Kidney tubule cell (primary cell): ENCODE results near the gene COTL1.
A peak's percentile ranks its signal among the peaks of the same experiment; 100 is the strongest.

Experiments
- DNase-seq: peaks from one replicate; pipeline ENCODE4 v3.0.0-alpha.2; 2018; ENCODE audit warnings: low spot score

Gene COTL1

DNA sequence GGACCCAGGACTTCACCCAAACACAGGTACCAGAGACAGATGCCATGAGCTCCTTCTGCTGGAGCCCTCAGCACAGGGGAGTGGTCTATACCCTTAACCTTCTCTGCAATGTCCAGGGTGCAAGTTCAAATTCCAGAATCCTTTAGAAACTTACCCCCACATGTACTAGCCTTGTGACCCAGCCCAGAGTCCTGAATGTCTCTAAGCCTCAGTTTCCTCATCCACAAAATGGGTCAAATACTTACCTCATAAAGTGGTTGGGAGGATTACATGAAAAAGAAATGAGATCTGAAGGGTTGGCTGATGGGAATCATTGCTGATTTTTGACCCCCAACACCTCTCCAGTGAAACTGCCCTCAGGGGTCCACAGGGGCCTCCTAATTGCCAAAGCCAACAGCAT is 21.7 kb downstream of the COTL1 start:
- no peak for DNase-seq

DNA sequence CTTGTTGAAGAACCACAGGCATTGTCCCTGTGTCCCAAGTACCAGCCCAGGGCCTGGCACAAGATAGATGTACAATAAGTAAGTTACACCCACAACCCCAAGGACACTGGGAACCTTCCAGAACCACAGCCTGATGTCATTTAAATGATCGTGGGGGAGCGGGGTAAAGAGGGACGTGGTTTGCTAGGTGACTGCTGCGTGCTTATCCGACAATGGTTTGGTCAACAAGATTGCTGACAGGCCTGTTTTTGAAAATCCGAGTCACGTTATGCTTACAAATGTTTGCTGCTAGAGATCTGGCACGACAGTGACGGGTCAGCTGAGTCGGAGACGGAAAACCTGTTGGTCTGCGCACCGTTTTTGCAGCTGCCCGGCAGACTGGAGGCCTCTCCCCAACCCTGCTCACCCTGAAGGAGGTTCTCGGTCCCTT is 22.8 kb downstream of the COTL1 start:
- peak; percentile 16 for DNase-seq

DNA sequence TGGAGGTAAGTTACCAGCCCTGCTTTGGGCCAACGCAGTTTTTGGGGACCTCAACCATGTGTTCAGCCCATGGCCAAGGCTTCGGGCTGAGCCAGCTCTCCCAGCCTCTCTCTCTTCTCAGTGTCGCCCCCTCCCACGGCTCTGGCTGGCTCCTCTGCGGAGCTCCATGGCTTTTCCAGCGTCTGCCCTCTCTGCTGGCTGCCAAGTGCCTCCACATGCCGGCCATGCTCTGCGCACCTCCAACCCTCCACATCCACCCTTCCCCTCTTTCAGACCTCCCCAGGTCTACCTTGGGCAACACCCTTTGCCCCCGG is 23.2 kb downstream of the COTL1 start:
- no peak for DNase-seq

DNA sequence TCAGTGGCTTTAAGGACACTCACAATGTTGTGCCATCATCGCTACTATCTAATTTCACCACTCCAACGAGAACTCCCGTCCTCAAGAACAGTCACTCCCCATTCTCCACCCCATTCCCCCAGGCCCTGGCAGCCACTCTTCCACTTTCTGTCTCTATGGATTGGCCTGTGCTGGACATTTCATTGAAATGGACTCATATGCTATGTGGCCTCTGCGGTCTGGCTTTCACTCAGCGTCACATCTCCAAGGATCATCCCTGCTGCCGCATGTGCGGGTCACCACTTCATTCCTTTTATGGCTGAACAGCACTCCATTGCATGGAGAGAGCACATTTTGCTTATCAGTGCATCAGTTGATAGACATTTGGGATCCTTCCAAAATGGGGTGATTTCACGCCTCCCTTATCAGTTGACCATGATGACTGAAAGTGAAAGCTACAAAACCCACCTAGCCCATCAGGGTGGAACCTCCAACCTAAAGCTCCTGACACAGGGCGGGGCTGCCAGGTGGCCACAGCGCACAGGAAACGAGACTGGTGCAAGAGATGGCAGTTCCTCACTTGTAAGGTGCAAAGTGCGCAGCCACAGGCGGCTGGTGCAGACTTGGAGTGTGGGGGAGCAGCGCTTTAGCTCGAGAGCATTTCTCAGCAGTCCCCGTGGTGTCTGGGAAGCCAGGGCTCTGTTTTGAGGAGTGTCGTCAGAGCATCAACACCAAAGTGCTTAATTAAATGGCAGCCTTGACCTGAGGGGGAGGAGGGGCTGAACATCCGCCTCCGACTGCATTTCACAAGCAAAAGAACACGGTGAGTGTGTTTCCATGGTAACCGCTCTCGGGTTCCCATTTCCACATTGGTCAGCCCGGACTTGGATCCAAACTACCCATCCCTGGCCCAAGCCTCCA is 23.8 kb downstream of the COTL1 start:
- DNase-seq: peak; percentile 31

DNA sequence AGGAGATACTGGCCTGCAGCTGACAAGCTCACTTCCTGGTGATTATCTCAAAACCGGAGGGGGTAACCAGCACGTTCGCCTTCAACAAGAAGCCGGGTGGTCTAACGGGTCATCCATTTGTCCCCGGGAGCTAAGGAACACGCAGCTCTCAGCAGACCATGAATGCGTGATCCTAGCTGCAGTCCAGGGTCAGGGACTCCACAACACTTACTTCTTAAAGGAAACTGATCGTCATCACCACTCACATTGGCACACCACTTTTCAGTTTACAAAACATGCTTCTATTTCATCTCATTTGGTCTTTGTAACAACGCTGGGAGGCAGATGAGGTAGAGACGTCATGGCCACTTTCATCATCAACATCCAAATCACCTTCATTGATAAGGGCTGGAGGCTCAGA is 25.2 kb downstream of the COTL1 start:
- DNase-seq: no peak

DNA sequence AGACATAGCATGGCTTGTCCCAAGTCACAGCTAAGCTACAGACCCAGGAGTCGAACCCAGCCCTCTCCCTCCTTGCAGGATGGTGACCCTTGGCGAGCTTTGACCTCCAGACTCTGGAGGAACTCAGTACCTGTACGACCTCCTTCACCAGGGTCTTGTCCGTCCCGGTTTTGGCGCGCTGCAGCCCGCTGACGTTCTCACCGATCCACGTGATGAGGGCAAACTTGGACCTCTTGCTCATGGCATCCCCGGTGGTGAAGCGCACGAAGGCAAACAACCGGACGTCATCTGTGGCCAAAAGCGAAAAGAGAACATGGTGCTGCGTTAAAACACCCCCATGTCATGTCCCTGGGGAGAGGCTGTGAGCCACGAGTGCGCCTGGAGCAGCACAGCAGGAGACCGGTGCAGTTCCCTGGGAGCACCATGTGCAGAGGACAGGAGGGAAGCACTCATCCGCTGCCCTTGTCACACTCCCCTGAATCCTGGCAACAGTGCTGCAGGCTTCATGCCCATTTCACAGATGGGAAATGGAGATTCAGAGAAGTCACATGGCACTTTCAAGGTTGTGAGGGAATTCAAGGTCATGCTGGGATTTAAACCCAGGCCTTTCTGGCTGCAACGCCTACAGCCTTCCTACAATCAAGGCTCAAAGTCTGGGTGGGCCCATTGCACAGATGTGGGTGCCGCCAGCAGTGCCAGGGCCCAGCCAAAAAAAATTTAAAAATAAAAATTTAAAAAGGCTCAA is 27.7 kb downstream of the COTL1 start:
- no peak for DNase-seq

DNA sequence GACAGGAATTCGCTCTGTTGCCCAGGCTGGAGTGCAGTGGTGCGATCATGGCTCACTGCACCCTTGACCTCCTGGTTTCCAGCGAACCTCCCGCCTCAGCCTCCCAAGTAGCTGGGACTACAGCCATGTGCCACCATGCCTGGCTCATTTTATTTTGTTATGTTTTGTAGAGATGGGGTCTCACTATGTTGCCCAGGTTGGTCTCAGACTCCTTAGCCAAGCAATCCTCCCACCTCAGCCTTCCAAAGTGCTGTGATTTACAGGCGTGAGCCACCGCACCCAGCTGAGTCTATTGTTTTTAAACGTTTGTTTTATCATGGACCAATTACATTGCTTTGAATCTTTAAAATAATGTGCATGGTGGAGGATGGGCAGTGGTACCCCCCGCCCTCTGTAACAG is 28.9 kb downstream of the COTL1 start:
- DNase-seq: no peak

DNA sequence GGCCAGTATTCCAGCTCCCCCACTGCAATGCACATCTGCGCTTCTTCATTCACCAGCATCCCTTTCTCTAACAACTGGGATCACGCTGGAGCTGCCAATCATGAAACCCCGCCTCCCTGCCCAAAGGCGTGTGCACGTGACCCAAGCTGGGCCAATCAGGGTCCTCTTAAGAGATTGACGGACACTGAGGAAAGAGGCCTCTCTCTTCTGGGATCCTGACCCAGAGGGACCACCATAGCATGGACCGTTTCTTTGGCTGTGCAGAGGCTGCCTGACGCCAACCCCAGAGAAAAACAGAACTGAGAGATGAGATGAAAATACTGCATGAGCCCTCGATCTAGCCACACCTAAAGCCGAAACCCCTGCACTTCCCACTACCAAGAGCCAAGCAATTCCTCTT is 32.0 kb downstream of the COTL1 start:
- DNase-seq: no peak

DNA sequence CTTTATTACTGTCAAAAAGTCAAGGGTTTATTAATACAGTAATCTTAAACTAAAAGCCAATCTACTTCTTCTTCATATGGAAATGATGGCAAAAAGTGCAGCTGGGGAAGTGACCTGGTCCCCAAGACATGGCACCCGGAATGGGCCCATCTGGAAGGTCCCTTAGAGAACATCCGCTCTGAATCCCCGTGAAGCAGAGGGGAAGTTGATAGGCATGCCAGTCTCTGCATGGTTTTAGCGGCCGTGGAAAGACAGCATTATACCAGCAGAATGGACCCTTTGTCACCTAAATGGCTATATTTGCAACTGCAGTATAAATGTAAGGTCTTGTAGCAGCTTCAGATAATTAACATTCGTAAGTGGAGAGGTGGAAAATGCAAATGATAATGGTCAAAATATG is 32.4 kb downstream of the COTL1 start:
- no peak for DNase-seq

DNA sequence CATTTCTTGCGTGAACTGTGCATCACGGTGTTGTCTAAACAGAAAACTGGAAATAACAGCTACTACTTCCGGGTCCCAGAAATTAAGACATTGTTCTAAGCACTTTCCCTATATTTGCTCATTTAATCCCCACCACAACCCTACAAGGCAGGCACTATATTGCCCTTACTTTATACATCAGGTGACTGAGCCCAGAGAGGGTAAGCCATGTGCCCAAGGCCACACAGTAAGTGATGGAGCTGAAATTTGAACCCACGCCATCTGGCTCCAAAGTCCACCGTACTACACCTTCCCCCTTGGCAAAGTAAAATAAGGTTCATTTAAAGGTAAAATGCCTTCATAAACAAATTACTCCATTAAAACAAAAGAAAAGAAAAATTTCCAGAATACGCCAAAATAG is 33.2 kb downstream of the COTL1 start:
- no peak for DNase-seq

DNA sequence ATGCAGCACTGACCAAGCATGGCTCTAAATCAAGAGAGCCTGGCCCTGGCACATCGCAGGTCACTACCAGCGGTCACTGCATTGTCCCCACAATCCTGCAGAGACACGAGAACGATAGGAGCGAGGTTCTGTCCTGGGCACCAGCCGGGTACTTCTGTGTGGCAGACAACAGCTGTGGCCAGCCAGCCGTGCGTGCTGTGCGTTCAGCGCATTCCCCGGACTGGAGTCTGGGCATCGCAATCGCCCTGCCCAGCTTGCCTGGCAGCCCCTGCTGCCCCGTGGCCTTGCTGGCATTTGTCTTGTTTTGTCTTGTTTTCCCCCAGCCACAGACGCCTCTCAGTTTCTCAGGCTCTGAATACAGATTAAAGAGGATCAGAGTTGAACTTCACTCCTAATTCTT is 33.9 kb downstream of the COTL1 start:
- DNase-seq: no peak

DNA sequence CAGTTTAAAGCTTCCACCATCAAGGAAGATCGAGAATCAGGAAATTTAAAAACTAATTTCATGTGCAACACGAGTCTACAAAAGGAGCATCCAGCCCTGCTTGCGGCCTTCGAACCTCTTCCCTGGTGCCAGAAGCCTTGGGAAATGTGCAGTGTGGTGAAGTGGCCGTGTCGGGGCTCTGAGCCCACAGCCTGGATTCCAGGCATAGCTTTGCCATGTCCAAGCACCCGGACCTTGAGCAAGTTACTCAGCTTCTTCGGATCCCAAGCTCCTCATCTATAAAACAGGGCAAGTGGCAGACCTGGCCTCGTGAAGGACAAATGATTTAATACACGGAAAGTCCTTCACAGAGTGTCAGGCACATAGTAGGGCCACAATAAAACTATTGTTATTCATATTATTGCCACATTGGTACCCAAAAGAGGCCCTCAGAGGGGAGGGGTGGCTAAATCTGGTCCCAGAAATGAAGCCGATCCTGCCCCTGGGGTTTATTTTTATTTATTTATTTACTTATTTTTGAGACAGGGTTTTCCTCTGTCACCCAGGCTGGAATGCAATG is 34.8 kb downstream of the COTL1 start:
- DNase-seq: peak; percentile 72

DNA sequence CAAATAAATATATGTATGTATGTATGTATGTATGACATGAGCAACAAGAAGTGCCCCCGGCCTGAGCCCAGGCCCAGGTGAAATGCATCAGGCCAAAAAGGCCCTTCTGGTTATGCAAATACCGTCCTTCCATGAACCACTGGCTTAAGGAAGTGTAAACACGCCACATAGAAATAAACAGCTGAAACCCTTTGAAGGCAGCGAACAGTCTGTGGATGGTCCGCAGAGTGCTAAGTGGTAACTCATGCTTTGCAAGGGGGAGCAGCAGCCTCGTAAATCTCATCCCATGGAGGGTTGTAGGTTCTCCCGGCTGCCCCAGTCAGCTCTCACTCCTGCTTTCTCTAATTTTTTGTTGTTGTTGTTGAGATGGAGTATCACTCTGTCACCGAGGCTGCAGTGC is 36.7 kb downstream of the COTL1 start:
- no peak for DNase-seq

DNA sequence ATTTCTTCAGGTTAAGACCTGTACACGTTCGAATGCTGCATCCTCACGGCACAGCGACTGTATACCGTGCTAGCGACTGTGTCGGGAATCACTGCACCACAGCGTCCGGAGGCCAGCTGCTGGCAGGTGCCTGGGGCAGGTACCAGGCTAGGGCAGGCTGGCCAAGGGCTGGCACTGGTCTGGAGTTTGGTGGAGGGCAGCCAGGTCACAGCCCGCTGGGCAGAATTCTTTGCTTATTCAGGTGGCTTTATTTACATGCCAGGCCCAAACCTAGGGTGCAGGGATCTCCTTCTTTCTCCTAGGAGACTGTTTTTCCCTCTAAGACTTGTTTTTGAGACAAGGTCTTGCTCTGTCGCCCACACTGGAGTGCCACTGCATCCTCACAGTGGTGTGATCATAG is 37.9 kb downstream of the COTL1 start:
- no peak for DNase-seq

DNA sequence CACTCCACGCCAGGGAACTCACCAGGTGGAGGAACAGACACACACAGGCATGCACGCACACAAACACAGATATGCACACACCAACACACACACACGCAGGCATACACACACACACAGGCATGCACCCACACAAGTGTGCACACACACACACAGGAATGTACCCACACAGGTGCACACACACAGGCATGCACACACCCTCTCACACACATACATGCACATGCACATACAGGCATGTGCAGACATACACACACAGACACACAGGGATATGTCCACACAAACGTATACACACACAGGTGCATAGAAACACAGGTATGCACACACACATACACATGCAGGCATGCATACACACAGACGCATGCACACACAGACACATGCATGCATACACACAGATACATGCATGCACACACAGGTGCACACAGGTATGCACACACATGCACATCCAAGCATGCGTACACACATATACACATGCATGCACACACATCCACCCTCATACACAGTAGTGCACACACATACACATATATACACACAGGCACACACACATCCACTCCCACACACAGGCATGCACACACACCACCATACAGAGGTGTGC is 39.2 kb downstream of the COTL1 start:
- DNase-seq: no peak

DNA sequence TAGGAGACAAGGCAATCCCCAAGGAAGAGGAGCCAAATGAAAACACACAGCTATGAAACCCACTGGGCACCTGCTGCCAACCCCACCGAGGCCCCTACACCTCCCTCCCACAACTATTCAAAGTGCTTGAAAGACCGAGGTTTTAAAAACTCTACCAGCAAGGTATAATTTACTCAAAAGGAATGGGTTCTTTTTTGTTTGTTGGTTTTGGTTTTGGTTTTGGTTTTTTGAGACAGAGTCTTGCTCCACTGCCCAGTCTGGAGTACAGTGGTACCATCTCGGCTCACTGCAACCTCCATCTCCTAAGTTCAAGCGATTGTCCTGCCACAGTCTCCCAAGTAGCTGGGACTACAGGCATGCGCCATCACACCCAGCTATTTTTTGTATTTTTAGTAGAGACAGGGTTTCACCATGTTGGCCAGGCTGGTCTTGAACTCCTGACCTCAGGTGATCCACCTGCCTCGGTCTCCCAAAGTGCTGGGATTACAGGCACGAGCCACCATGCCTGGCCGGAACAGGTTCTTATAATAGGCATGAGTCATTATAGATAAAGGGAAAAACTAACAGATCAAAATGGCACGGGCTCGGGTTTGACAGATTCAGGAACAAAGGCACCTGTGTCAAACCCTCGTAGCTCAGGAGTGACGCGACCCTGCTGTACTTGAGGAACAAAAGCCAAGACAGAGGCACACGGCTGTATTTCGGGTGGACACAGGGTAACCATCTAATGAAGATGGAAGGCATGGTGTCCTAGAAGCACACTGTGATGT is 40.7 kb downstream of the COTL1 start:
- no peak for DNase-seq

DNA sequence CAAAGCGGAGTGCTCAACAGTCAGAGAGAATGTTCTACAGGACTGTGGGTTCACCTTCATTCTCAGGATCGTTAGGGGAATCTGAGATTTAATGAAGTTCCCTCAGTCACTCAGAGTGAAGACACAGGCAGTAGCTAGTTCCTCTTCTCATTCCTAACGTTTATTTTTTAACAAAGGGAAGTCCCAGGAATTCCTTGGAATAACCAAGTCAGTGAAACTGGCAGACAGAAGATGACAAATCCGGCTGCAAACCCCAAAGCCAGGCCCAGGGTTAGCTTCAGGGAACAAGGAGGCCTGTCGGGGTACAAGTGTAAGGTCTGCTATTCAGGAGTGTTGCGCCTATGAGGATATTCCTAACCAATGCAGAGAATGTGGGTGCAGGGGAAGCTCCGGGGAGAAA is 42.0 kb downstream of the COTL1 start:
- DNase-seq: no peak

DNA sequence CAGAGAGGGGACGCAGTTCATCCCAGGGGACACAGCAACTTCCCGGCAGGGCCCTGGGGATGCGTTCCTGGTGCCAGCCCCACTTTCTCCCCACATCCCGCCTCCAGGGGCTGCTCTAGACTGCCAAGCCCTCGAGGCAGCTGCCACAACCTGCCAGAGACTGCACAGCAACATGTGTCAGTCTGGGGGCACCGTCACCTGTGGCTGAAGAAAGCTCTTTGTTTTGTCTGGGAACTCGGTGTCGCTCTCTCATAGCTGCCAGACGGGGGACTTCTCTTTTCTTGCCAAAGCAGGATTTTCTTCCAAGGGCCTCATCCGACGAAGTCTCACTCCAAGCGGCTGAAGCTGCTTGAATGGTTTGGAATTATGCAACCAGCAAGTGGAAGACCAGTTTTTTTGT is 43.7 kb downstream of the COTL1 start:
- no peak for DNase-seq

DNA sequence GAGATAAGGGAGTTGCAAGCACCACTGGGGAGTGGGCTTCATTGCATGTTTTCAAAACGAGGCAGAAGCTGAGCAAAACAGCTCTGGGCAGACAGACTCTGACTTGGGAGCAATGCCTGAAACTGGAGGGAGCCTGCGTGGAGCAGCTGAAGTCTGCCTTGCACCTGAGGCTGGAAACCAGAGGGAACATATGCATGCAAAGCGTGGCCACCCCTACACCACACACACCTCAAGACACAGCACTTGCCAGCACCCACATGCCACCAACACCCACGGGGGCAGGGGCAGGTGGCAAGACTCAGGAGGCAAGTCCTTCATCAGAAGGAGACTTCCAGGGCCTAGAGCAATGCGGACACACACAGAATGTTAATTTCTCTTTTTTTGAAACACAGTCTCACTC is 45.8 kb downstream of the COTL1 start:
- DNase-seq: no peak

DNA sequence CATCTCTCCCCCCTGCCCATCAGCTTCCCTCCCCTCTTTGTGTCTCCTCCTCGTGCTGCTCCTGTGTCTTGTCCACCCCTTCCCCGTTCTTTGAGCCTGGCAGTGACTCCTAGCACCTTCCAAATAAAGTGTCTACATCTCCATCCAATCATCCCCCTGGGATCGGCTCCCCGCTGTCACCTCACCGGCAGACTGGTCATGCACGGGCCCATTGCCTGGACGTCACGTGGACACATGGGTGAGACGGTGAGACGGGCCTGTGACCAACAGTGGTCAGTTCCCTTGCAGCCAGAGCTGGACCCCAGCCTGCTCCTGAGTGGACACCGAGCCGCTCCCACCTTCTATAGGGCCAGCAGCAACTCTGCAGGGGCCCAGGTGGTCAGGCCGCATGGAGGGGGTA is 46.4 kb downstream of the COTL1 start:
- DNase-seq: no peak

DNA sequence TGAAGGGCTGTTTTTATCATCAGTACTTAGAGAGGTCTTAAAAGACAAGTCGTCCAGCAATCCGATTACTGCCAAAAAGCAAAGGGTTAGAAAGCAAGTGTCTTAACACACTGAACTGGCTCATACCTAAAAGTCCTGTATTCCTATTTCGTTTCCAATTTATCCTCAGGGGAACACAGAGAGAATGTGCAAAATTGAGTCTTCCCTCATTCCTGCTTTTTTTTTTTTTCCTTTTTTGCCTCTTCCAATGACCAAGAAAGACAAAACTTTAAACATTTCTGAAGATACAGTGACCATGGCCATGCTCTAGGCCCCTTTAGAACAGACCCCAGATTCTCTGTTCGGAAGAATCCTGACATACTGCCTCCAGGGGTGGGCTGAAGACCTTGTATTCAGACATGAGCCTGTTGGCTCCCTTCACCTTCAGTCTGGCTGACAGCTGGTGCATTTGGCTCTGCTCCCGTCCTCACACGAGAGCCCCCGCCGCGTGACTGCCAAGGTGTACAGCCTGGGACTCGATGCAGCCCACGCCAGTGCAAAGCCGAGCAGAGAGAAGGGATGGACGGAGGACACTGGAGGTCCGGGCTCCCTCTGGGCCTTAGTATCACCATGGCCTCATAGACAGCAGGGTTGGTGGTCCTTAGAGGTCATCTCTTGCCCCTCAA is 47.0 kb downstream of the COTL1 start:
- no peak for DNase-seq
